Adrenal gland (tissue), 12 donors: ENCODE measurements around the gene CILP. TPM values are rescaled to one million over a fixed set of nuclear protein-coding genes. Genes with fewer than 3 reads are reported as not detected.
A peak's percentile ranks its signal among the peaks of the same experiment; 100 is the strongest.

ENCODE experiments used
- DNase-seq, 7 donors: peaks; one replicate each; pipeline ENCODE4 v3.0.0-alpha.2; 2019 to 2020
- H3K27ac ChIP-seq, 5 donors: fragments of 200-600 bp; sonication (generic) in 4 of 5; 1 replicate in 3 of 5; 2 replicates in 2 of 5; pipeline versions ENCODE4 v1.5.1 to v1.8.0; 2016 to 2020; ENCODE audit warnings: mild to moderate bottlenecking in 1 of 5
- H3K27me3 ChIP-seq: fragments of 200-600 bp; 2 replicates; pipeline ENCODE4 v1.8.0; 2021
- H3K36me3 ChIP-seq, 2 donors: fragments of 200-600 bp; replicated peaks in 1 of 2; 1 replicate in 1 of 2; 2 replicates in 1 of 2; pipeline versions ENCODE4 v1.5.1 to v1.8.0; 2018 to 2022
- H3K4me1 ChIP-seq, 2 donors: fragments of 200-600 bp; replicated peaks in 1 of 2; 1 replicate in 1 of 2; 2 replicates in 1 of 2; pipeline versions ENCODE4 v1.5.1 to v1.8.0; 2018 to 2021
- H3K4me3 ChIP-seq, 4 donors: fragments of 200-600 bp; sonication (generic) in 3 of 4; one replicate each; pipeline ENCODE4 v1.5.1; 2016 to 2018
- H3K9me3 ChIP-seq, 3 donors: fragments of 200-600 bp; sonication (generic) in 1 of 3; replicated peaks in 1 of 3; 1 replicate in 2 of 3; 2 replicates in 1 of 3; pipeline versions ENCODE4 v1.5.1 to v1.8.0; 2016 to 2021
- POLR2A ChIP-seq, 2 donors: fragments of 450-650 bp; IDR thresholded peaks; one replicate each; pipeline ENCODE4 v1.6.1; 2017; ENCODE audit warnings: antibody characterized with exemption in 2 of 2, mild to moderate bottlenecking in 2 of 2, moderate library complexity in 1 of 2
- WGBS, 4 donors: extraction: QIAGEN DNeasy Blood & Tissue Kit in 2 of 4; methylation state at CpG; one replicate each; pipeline versions ENCODE4 v1.1.5 to v1.1.7; 2013 to 2017; 5-methylcytosine and 5-hydroxymethylcytosine counted together
- intact Hi-C, 2 donors: fragments of 100-400 bp; cut with DNase I; formaldehyde crosslinking; loops; one replicate each; pipeline versions ENCODE4 v1.14.1 to v1.15.0; 2022 to 2023
- polyA plus RNA-seq, 3 donors: library from polyadenylated mRNA; stranded (reverse); fragments of 200-250 nt in 2 of 3; fragments of 350-450 nt in 1 of 3; fragmentation: Illumina TruSeq in 1 of 3; extraction: RNeasy Lipid Tissue Mini Kit (QIAGEN cat#74804) in 1 of 3; gene quantifications; one replicate each; pipeline ENCODE4 v1.2.3, GENCODE V29; 2013 to 2014
- total RNA-seq, 9 donors: library from RNA; depleted of rRNA in 4 of 9; stranded (reverse); fragments of >200 nt in 4 of 9; fragments of 120-200 nt in 1 of 9; fragmentation: NEBNext Ultra II Directional in 1 of 9; extraction: Animal tissue kit (Norgen Biotek cat#: 25700) in 1 of 9; gene quantifications; one replicate each; pipeline versions ENCODE4 v1.1.0 to v1.2.4, GENCODE V29; 2013 to 2023
- TF ChIP-seq, protein P1 (sequence below), 6 experiments: fragments of 450-650 bp in 4 of 6; fragments of 200-600 bp in 2 of 6; sonication (generic) in 1 of 6; IDR thresholded peaks; 1 replicate in 5 of 6; 2 replicates in 1 of 6; pipeline versions ENCODE4 v1.5.1 to v1.8.0; 2016 to 2021; ENCODE audit warnings: antibody characterized with exemption in 6 of 6, mild to moderate bottlenecking in 2 of 6, moderate library complexity in 1 of 6
- donor health status: healthy with polysubstance abuse.
- donor health status: Bipolar disorder and iron deficiency.
- donor health status: DM: yes; HTN: yes; CAD: no.
- donor health status: DM: no; HTN: no; CAD: no.
- donor health status: DM: no; HTN: no; CAD: no.
- donor health status: DM: yes; HTN: yes; CAD: no.

CILP gene
- total and polyA plus RNA-seq, 12 donors: 0.39 to 2.7 (median 0.96) TPM

DNA sequence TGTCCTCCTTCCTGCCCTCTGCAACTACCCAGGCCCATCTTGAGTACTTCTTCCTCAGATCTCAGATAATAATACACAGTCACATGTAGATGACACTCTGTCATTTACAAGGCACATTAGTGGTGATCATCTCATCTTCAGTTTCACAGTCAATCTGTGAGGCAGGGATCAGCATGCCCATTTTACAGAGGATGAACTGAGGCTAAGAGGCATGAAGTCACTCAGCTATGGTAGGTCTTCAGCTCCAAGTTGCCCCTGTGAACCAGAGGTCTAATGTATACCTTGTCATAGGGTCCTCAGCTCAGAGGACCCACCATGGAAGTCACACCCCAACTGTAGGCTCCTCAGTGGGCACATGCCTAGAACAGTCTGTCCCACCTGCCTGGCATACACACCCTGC, 4.2 kb upstream of the CILP start:
- no peak overlapping the region for H3K27ac ChIP-seq

DNA sequence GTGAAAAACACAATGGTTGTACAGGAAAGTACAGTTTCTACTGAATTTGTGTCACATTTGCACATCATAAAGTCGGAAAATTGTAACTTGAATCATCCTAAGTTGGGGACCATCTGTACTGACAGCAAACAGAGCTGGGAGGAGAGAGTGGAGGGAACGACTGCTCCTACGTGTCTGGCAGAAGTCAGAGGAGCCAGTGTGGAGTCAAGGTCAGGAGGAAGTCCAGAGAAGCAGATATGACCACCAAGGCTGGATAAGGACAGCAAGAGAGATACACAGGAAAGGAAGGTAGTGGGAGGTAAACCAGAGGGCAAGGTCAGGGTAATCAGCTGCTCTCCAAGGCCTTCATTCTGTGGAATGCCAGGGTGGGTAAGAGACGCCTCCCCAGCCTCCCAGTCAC, 2.7 kb upstream of the CILP start:
- intact Hi-C loops: no loop called here
- H3K27me3 ChIP-seq: no peaks in the 10 kb centered on the region
- no peak overlapping the region for H3K27ac ChIP-seq
- TF ChIP-seq POLR2A (IDR thresholded peaks at IDR 0.05): no peak
- TF ChIP-seq, protein P1, sequence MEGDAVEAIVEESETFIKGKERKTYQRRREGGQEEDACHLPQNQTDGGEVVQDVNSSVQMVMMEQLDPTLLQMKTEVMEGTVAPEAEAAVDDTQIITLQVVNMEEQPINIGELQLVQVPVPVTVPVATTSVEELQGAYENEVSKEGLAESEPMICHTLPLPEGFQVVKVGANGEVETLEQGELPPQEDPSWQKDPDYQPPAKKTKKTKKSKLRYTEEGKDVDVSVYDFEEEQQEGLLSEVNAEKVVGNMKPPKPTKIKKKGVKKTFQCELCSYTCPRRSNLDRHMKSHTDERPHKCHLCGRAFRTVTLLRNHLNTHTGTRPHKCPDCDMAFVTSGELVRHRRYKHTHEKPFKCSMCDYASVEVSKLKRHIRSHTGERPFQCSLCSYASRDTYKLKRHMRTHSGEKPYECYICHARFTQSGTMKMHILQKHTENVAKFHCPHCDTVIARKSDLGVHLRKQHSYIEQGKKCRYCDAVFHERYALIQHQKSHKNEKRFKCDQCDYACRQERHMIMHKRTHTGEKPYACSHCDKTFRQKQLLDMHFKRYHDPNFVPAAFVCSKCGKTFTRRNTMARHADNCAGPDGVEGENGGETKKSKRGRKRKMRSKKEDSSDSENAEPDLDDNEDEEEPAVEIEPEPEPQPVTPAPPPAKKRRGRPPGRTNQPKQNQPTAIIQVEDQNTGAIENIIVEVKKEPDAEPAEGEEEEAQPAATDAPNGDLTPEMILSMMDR (IDR thresholded peaks at IDR 0.05): no peak
- WGBS, 4 donors: 49 to 59% (median 56%) methylated on average over 4 of the region's 4 CpGs
- H3K4me3 ChIP-seq: no peak overlapping the region
- DNase-seq: peak in 1 of 7 donors; percentile 29
- no peaks in the 10 kb centered on the region for H3K36me3 ChIP-seq
- no peaks in the 10 kb centered on the region for H3K9me3 ChIP-seq
- peaks cover 0 to 6% of the 10 kb centered on the region in 2 donors for H3K4me1 ChIP-seq

More for the DNA sequence above, 4.2 kb upstream of the CILP start:
- no peak overlapping the region for H3K4me3 ChIP-seq
- H3K4me1 ChIP-seq: no peaks in the 10 kb centered on the region
- no peaks in the 10 kb centered on the region for H3K36me3 ChIP-seq
- DNase-seq: no peak
- intact Hi-C loops: no loop called here
- TF ChIP-seq POLR2A (IDR thresholded peaks at IDR 0.05): no peak
- TF ChIP-seq, protein P1 (IDR thresholded peaks at IDR 0.05): no peak
- no peaks in the 10 kb centered on the region for H3K27me3 ChIP-seq
- H3K9me3 ChIP-seq: no peaks in the 10 kb centered on the region

DNA sequence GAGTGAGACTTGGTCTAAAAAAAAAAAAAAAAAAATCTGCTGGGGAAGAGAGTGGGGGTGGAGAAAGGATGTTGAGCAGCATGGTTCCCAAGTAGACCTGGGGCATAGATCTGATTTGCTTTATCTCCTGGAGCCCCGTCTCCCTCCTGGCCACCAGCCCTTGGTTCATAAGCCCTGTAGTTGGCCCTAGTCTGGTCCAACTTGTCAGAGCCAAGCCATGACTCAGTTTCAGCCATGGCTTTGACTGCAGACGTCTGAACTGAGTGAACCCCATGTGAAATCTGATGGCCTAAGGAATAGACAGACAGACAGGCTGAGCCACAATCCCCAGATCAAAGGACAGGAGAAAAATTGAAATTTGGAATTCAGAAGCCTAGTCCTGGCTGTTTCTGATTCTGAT, 2.0 kb upstream of the CILP start:
- no peaks in the 10 kb centered on the region for H3K27me3 ChIP-seq
- TF ChIP-seq POLR2A (IDR thresholded peaks at IDR 0.05): no peak
- TF ChIP-seq, protein P1 (IDR thresholded peaks at IDR 0.05): no peak
- H3K27ac ChIP-seq: no peak overlapping the region
- H3K4me3 ChIP-seq: no peak overlapping the region
- no peaks in the 10 kb centered on the region for H3K36me3 ChIP-seq
- WGBS, 4 donors: 35 to 59% (median 43%) methylated on average over 2 of the region's 2 CpGs
- DNase-seq: peak in 2 of 7 donors; percentile 29 to 31
- H3K9me3 ChIP-seq: no peaks in the 10 kb centered on the region
- H3K4me1 ChIP-seq: peaks cover 0 to 7% of the 10 kb centered on the region in 2 donors
- intact Hi-C loops: no loop called here

DNA sequence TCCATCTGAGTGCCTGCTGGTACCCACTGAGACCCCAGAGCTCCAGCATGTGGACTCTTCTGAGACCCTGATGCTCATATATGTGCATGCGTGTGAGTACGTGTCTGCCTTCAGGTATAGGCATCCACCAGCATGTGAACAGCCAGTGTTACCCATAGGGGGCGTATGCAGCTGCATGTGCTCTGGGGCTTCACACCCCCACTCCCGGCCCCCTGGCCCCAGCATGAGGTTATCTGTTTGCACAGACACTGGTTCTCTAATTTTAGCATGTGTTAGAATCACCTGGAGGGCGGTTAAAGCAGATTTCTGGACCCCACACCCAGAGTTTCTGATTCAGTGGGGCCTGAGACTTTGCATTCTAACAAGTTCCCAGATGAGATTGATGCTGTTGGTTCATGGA, 824 bp upstream of the CILP start:
- 61 to 93% (median 81%) methylated on average over 2 to 5 of the region's 5 CpGs for WGBS, 4 donors
- no peaks in the 10 kb centered on the region for H3K27me3 ChIP-seq
- no peaks in the 10 kb centered on the region for H3K36me3 ChIP-seq
- H3K9me3 ChIP-seq: no peaks in the 10 kb centered on the region
- DNase-seq: no peak
- H3K4me1 ChIP-seq: peaks cover 0 to 7% of the 10 kb centered on the region in 2 donors
- no peak overlapping the region for H3K27ac ChIP-seq
- no peak overlapping the region for H3K4me3 ChIP-seq
- intact Hi-C loops: no loop called here
- TF ChIP-seq, protein P1 (IDR thresholded peaks at IDR 0.05): peak in 2 of 6 experiments; percentile 11 to 16
- no peak for TF ChIP-seq POLR2A (IDR thresholded peaks at IDR 0.05)
